OCI-LY1 (cell line): ENCODE data around the gene CDH23.

Experiments
- H2AFZ ChIP-seq: fragments of 200-600 bp; sonication (generic), shearing (Covaris generic); 2 replicates; pipeline ENCODE4 v1.6.0; 2014; ENCODE audit warnings: antibody characterized with exemption, mild to moderate bottlenecking, low read length
- H3F3A ChIP-seq: fragments of 200-600 bp; sonication (generic), shearing (Covaris generic); 2 replicates; pipeline ENCODE4 v1.6.0; 2014; ENCODE audit warnings: mild to moderate bottlenecking, antibody characterized with exemption, low read length, moderate library complexity; ENCODE audit not compliant: insufficient read depth
- H3K27ac ChIP-seq: fragments of 200-600 bp; sonication (generic); 2 replicates; pipeline ENCODE4 v1.5.1; 2014; ENCODE audit warnings: low read length, mixed run types, mild to moderate bottlenecking, low read depth; ENCODE audit not compliant: poor library complexity, severe bottlenecking
- H3K27me3 ChIP-seq: fragments of 200-600 bp; sonication (generic); 2 replicates; pipeline ENCODE4 v1.6.0; 2014; ENCODE audit warnings: antibody characterized with exemption, mild to moderate bottlenecking, low read length, moderate library complexity; ENCODE audit not compliant: insufficient read depth
- H3K36me3 ChIP-seq: fragments of 200-600 bp; sonication (generic); 2 replicates; pipeline ENCODE4 v1.6.1; 2014; ENCODE audit warnings: mild to moderate bottlenecking, antibody characterized with exemption, low read length, moderate library complexity, mixed read lengths; ENCODE audit not compliant: insufficient read depth
- H3K4me1 ChIP-seq: fragments of 200-600 bp; sonication (generic); 2 replicates; pipeline ENCODE4 v1.5.1; 2014; ENCODE audit warnings: mild to moderate bottlenecking, low read length, moderate library complexity; ENCODE audit not compliant: insufficient read depth, severe bottlenecking
- H3K4me2 ChIP-seq: fragments of 200-600 bp; sonication (generic), shearing (Covaris generic); 2 replicates; pipeline ENCODE4 v1.6.1; 2014; ENCODE audit warnings: low read length
- H3K4me3 ChIP-seq: fragments of 200-600 bp; sonication (generic); 2 replicates; pipeline ENCODE4 v1.5.1; 2014; ENCODE audit warnings: low read length, low read depth, mild to moderate bottlenecking, mixed read lengths; ENCODE audit not compliant: poor library complexity, severe bottlenecking
- H3K79me2 ChIP-seq: fragments of 200-600 bp; shearing (Covaris generic); 2 replicates; pipeline ENCODE4 v1.6.1; 2016; ENCODE audit warnings: mixed run types, low read length, mixed read lengths; ENCODE audit not compliant: insufficient read depth
- H3K9ac ChIP-seq: fragments of 200-600 bp; sonication (generic), shearing (Covaris generic); 2 replicates; pipeline ENCODE4 v1.6.1; 2014; ENCODE audit warnings: mild to moderate bottlenecking, low read length, mixed read lengths
- H3K9me2 ChIP-seq: fragments of 200-600 bp; sonication (generic), shearing (Covaris generic); 2 replicates; pipeline ENCODE4 v1.6.1; 2014; ENCODE audit warnings: low read depth, mild to moderate bottlenecking, low read length, mixed read lengths
- H3K9me3 ChIP-seq: fragments of 200-600 bp; shearing (Covaris generic); 2 replicates; pipeline ENCODE4 v1.6.1; 2014; ENCODE audit warnings: low read length, mixed read lengths
- H4K20me1 ChIP-seq: fragments of 200-600 bp; sonication (generic), shearing (Covaris generic); 2 replicates; pipeline ENCODE4 v1.6.0; 2016; ENCODE audit warnings: mild to moderate bottlenecking, low read length; ENCODE audit not compliant: insufficient read depth
- CTCF ChIP-seq: fragments of 200-600 bp; sonication (generic), shearing (Covaris generic); IDR thresholded peaks from 2 replicates; pipeline ENCODE4 v1.5.1; 2017; ENCODE audit warnings: mild to moderate bottlenecking, antibody characterized with exemption, low read length, moderate library complexity, mixed read lengths
- EZH2 ChIP-seq: fragments of 200-600 bp; sonication (generic), shearing (Covaris generic); IDR thresholded peaks from 2 replicates; pipeline ENCODE4 v1.8.0; 2017; ENCODE audit warnings: borderline replicate concordance, mixed run types, mild to moderate bottlenecking, antibody characterized with exemption, low read length, moderate library complexity, mixed read lengths

CDH23 gene

GRCh38 chr10:71838264-71839211, 441.8 kb downstream of the CDH23 start:
- H3K4me3 ChIP-seq, result no peak overlapping the region
- no peak overlapping the region for H2AFZ ChIP-seq
- peaks cover 51% of the 10 kb centered on the region for H3K79me2 ChIP-seq
- peaks cover 78% of the 10 kb centered on the region for H3K4me1 ChIP-seq
- no peak overlapping the region for H3K9ac ChIP-seq
- H3K36me3 ChIP-seq, result peaks cover 11% of the 10 kb centered on the region; the same call in 1 of the 2 replicates
- H3K4me2 ChIP-seq, result peak overlapping the region; percentile 65; the same call in 1 of the 2 replicates
- H3K9me2 ChIP-seq, result no peaks in the 10 kb centered on the region
- H3F3A ChIP-seq, result no peaks in the 10 kb centered on the region
- H3K9me3 ChIP-seq, result no peaks in the 10 kb centered on the region
- no peaks in the 10 kb centered on the region for H3K27me3 ChIP-seq
- H3K27ac ChIP-seq, result peak overlapping the region; percentile 90
- no peaks in the 10 kb centered on the region for H4K20me1 ChIP-seq
- no peak for TF ChIP-seq CTCF
- TF ChIP-seq EZH2, result no peak

- 0 out of 2 replicates have a peak, but pooled peaks cover 2% of the 10 kb centered on the region for H3K36me3 ChIP-seq
- H3K27me3 ChIP-seq, result no peaks in the 10 kb centered on the region
- H3K9ac ChIP-seq, result no peak overlapping the region
- H3K9me2 ChIP-seq, result no peaks in the 10 kb centered on the region
- H3K4me2 ChIP-seq, result no peak overlapping the region
- peaks cover 73% of the 10 kb centered on the region for H3K4me1 ChIP-seq
- no peaks in the 10 kb centered on the region for H3F3A ChIP-seq
- H3K79me2 ChIP-seq, result peaks cover 55% of the 10 kb centered on the region
- no peak overlapping the region for H3K4me3 ChIP-seq
- no peak overlapping the region for H2AFZ ChIP-seq
- TF ChIP-seq EZH2 (no peak), CTCF (no peak)
- H3K9me3 ChIP-seq, result no peaks in the 10 kb centered on the region
- no peaks in the 10 kb centered on the region for H4K20me1 ChIP-seq
- no peak overlapping the region for H3K27ac ChIP-seq
These were observed 443.6 kb downstream of the CDH23 start for GRCh38 chr10:71840177-71840957.

GRCh38 chr10:71840958-71841335, 444.2 kb downstream of the CDH23 start:
- no peaks in the 10 kb centered on the region for H3K27me3 ChIP-seq
- no peak overlapping the region for H3K9ac ChIP-seq
- TF ChIP-seq EZH2 (no peak), CTCF (no peak)
- no peak overlapping the region for H3K27ac ChIP-seq
- no peak overlapping the region for H3K4me3 ChIP-seq
- peaks cover 71% of the 10 kb centered on the region for H3K4me1 ChIP-seq
- H3K36me3 ChIP-seq, result peaks cover 5% of the 10 kb centered on the region; the same call in 1 of the 2 replicates
- H3K9me2 ChIP-seq, result no peaks in the 10 kb centered on the region
- H2AFZ ChIP-seq, result no peak overlapping the region
- no peaks in the 10 kb centered on the region for H3F3A ChIP-seq
- no peak overlapping the region for H3K4me2 ChIP-seq
- H3K9me3 ChIP-seq, result no peaks in the 10 kb centered on the region
- H4K20me1 ChIP-seq, result no peaks in the 10 kb centered on the region
- peaks cover 56% of the 10 kb centered on the region for H3K79me2 ChIP-seq
